Stimulated activated CD4-positive, alpha-beta T cell treated with anti-CD3 and anti-CD28 coated beads, Interleukin-1b, Interleukin-23, amount 100 ng/mL, for 24 hours (primary cell): Measurements from ENCODE around the gene HDAC11.
"Not testable (repeated sequence)": the region's sequence is repeated elsewhere in the genome, so short reads cannot be mapped to it uniquely, and the experiment has no call there.

ENCODE experiments used
- DNase-seq, 4 experiments: peaks; one replicate each; pipeline ENCODE4 v3.0.0-alpha.2; 2020; ENCODE audit warnings: low read depth in 4 of 4, low spot score in 1 of 4

HDAC11 gene

GRCh38 chr3:13506680-13507079 lies 26.6 kb downstream of the HDAC11 start:
- DNase-seq, result no peak

DNA sequence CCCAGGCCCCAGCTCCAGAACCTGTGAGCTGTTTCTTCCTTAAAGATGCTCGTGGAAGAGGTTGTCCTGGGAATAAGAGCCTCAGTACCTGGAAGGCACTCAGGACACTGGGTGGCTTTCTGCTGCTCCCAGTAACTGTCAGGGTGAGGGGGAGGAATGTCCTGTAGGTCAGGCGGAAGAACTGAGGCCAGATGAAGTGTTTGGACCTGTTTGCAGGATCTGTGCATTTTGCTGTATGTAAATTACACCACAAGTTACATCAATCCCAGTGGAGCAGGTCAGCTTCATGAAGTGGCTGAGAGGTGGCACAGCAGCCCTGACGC lies 27.1 kb downstream of the HDAC11 start:
- DNase-seq, result no peak

- DNase-seq, result no peak
These were observed 27.6 kb downstream of the HDAC11 start for GRCh38 chr3:13507570-13508339.

GRCh38 chr3:13508496-13508895 lies 28.4 kb downstream of the HDAC11 start:
- DNase-seq, result no peak

- DNase-seq, result no peak
These were observed 29.1 kb downstream of the HDAC11 start for GRCh38 chr3:13509059-13509815.

GRCh38 chr3:13509816-13510192 lies 29.7 kb downstream of the HDAC11 start:
- no peak for DNase-seq

- DNase-seq, result no peak
These were observed 32.3 kb downstream of the HDAC11 start for GRCh38 chr3:13512451-13512850.

DNA sequence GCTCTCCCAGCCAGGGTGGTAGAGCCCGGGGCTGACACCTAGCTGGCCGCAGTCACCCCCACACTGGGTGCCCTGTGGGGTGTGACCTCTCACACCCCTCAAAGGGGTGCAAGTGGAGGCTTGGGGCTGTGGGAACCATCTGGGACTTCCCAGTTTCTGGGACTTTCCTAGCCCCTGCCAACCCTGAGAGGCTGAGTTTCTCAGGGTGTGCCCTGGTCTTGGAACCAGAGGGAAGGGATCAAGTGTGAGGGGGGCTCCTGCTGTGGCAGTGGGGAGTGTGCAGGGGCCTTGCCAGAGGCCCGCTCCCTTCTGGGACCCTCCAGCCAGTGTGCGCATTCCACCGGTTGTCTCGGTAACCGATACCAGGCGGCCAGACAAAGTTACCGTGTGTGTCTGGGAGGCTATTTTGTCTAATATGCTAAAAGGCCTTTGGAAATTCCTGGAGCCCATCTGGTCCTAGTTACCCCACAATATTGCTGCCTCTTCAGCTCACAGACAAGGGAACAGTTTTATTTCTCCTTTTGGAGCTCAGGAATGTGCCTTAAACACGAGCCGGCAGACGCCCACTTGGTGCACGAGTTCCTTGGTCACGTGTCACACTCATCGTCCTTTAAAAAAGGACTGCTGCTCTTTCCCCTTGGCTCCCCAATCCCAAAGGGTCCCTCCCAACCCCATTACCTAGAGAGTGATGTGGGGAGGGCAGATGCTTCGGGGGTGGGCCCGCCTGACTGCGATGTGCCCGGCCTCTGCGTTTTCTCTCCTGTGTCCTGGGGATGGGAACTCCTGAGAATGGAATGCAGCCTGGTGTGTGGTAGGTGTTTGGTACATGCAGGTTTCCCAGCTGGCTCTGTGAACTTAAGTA lies 33.2 kb downstream of the HDAC11 start:
- DNase-seq, result no peak

DNA sequence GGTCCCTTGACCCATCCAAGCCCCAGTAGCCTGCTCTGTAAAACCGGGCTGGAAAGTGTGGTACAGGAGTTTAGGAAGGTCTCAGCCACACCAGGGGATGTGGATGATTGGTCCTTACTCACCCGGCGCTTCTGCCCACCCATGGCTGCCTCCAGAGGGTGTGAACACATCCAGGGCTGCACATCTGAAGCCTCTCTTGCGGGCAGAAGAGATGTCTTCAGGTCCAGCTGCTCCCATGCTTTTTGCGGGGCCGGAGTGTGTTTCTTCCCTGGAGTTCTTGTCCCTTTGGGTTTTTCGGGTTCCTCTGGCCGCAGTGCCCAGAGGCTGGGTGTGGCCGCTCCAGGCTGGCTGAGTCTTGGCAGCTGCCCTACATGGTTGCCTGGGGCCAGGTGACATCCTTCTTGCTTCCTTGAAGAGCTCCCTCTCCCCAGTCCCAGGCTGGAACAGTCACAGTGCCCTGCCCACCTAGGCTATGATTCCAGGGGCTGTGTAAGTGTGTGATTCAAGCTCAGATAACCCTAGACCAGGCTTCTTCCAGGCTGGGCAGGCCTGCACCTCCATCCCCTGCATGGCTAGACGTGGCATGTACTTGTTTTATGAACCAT lies 33.9 kb downstream of the HDAC11 start:
- no peak for DNase-seq

DNA sequence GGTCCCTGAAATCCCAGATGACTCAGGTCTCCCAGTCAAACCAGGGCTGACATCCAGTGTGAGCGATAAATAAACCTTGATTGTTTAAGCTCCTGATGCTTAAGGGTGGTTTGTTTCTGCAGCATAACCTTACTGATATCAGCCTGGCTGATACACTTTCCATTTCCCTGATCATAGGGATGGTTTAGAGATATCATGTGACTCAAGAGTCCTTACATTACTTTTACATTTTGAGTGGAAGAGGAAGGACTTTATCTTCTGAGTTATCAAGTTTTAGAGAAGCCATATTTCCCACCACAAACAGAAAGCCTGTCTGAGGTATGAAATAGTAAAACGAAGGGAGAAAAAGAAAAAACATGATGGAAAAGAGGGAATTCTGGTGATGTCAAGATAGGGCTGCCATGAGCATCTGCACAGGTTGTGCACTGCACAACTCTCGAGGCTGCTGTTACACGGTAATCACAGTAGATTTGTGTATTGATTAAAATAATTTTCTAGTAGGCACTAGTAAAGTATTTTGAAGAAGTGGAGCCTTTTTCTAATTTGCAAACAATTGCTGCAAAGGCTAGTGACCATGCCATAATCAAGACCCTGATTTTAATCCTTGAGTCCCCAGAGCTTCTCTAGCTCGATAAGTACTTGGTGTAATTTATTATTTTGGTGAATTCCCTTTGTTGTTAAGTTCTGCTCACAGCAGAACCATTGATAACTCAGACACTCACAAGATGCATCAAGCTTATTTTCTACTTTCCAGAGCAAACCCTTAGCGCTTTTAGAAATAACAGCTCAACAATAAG lies 34.7 kb downstream of the HDAC11 start:
- DNase-seq, result no peak

DNA sequence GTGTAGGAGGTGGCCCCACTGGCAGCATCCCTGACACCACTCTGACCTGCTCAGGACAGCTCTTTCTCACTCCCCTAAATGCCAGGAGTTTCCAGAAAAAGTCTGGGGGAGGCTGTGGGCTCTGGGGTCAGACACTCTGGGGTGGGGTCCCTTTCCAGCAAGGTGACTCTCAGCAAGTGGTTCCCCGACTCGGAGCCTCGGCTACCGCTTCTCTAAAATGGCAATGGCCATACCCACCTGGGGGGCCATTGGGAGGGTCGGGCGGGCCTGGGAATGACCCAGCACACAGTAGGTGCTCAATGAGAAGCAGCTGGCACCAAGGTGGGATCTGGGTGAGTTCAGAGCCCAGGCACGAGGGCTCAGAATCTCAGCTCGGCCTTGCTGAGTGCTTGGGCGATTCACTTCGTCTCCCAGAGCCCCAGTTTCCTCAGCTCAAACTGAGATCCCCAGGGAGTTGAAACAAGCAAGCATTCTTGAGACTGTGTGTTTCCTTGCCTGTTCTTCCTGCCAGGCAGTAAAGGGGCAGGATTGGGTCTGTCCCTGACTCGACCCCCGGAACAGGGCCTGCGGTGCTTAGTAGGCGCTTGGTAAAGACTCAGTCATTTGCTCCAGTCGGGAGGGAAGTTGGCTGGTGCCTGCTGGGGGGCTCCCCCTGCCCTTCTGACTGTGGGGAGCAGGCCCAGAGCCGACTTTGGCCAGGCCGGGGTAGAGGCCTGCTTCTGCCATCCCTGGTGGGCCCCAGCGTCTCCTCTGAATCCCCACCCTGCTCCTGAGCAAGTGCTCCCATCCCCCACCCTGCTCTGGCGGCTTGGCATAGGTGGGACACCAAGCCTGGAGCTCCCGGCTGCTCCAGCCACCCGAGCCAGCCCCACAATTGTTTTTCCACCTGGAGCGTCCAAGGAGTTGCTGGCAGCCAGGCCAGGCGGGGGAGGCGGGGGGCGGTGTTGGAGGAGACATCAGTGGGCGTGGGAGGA lies 36.0 kb downstream of the HDAC11 start:
- no peak for DNase-seq

DNA sequence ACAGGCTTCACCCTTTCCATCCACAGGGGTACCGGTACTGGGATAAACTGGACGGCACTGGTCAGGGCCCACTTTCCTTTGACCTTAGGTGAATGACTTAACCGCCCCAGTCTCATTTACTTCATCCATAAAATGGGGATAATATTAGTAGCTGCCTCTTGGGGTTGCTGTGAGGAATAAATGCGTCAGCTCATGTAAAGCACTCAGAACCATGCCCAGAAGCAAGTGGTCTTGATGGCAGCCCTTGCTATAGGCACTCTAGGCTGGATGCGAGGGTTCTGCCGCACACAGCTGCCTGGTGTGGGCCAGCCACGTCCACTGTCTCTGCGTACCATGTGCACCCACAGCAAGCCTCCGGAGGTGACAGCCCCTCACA lies 36.6 kb downstream of the HDAC11 start:
- no peak for DNase-seq

- no peak for DNase-seq
These were observed 37.3 kb downstream of the HDAC11 start for GRCh38 chr3:13517253-13517977.

DNA sequence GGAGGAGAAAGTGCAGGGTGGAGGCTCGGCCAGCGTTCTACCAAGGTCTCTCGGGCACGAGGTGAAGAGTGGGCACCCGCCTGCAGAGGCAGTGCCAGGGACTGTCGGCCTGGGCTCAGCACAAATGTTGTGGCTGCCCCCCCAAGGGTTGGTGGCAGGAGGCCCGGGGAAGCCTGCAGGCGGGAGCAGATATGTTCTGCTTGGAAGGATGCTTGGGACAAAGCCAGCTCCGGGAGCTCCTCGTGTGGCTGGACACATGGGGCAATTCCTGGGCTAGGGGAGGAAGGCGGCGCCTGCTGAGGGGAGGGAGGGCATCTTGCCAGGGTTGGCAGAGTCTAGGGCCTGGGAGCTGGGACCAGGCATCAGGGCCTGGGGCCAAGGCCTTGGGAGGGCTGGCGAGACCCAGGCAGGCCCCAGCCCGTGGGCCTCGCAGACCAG lies 38.4 kb downstream of the HDAC11 start:
- no peak for DNase-seq

DNA sequence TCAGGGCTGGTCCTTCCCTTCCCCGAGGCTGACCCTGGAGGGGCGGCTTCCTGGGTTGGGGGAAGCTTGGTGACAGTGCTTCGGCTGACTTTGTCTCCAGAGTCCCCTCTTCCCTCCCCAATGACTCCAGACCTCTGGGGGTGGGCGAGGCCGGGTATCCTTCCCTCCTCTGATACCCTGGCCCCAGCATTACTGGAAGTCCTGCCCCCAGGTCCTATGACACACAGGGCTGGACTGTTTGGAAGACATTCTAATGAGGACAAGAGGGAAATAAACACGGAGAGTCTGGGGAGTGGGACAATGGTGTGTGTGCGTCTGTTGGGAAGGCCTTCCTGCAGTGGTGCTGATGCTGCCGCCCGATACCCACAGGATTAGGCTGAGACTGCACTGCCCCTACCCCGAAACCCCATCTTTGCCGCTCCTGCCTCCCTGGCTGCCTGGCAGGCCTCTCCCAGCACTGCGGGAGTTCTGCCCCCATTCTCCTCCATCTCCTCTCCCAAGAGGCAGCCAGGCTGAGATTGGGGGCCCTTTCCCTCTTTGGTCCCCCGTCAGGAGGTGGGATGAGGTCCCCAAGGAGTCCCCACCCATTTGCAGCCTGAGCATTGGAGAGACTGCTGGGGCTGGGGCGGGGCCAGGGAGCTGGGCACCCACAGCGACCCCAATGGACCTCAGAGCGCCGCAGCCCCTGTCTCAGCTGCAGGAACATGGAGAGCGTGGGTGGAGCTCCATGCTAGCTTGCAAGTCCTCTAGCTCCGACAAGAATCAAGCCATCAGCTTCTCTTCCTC lies 39.1 kb downstream of the HDAC11 start:
- DNase-seq, result no peak

- DNase-seq, result no peak
These were observed 40.3 kb downstream of the HDAC11 start for GRCh38 chr3:13520326-13520880.

DNA sequence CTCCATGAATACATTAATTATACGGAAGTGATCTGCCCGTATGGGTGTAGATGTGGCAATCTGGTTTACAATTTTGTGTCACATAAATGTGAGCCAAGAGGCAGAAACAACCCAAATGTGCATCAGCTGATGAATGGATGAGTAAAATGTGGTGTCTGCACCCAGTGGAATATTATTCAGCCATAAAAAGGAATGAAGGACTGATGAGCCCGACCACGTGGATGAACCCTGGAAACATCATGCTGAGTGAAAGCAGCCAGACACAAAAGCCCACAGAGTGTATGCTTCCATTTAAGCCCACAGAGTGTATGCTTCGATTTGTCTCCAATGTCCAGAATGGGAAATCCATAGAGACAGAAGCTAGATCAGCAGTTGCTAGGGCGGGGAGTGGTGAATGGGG lies 41.2 kb downstream of the HDAC11 start:
- DNase-seq, result no peak

GRCh38 chr3:13521749-13522148 lies 41.6 kb downstream of the HDAC11 start:
- DNase-seq, result not testable (repeated sequence)
